GM19099 (cell line): ENCODE results near the gene ITGB4.

Experiments used
- POLR2A ChIP-seq: IDR thresholded peaks from 3 replicates; pipeline ENCODE4 v1.6.1; 2011; ENCODE audit warnings: low read depth; ENCODE audit not compliant: insufficient read length; ENCODE audit errors: extremely low read depth

The ITGB4 gene

DNA sequence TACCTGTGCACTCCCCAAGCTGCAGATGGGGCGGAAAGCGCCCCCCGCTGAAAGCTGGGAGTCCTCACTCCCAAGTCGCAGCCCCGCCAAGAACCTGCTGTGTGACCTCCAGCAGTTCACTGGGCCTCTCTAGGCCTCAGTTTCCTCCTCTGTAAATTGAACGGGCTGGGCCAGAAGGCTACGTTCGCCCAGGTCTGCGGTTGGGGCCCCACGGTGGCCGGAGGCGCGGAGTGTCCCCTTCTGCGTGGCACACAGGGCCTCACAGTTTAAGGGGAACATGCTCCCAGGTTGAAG, 43.1 kb downstream of the ITGB4 start:
- TF ChIP-seq POLR2A = no peak

DNA sequence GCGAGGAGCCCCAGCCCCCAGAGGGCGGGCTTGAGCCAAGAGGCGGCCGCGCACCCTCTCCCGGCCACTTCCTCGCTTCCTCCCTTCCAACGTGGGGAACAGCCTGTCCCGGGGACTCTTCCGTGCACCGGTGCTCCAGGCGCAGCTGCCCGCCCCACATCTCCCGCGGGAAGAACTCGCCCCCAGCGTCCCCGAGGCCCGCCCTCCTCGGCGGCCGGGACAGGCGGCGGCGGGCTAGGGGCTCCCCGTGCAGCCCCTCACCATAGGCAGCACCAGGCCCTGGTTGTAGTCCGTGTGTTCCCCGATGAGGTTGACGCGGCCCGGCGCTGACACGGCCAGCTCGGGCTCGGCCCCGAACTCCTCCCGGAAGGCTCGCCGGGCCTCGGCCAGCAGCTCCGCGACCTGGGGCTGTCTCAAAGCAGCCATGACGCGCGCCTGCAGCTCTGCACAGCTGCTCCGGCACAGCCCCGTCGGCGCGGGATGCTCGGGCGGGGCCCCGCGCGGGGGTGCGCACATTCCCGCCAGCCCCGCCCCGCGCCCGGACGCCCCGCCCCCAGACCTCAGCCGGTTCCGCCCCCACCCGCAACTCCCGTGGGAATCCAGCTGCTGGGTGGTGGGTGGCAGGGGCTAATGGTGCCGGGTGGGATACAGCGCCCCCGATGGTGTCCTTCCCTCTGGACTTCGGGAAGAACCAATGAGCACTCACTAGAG, 43.6 kb downstream of the ITGB4 start, which contains the start of gene GALK1:
Gene GALK1, minus strand, starts transcription at position 482 of the 711 bp plus-strand sequence. Its CDS starts 56 bp downstream, at position 426.
- TF ChIP-seq POLR2A = peak; percentile 58

DNA sequence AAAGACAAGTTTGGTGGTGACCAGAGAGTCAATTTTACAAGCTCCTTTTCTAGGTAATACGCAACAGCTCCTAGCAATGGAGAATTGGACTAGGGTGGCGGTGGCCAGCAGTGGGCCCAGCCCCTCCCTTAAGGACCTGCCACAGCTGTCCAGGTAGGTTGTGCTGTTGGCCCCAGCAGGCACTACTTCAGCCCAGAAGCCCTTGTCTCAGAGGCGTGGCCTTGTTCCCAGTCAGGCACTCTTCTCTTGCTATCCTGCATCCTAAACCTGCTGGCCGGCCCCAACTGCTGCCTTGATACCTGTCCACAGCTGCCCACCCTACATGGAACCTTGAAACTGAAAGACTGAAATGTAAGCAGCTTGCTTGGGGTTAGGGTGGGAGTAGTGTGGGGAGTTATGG, 44.7 kb downstream of the ITGB4 start:
- TF ChIP-seq POLR2A = no peak

DNA sequence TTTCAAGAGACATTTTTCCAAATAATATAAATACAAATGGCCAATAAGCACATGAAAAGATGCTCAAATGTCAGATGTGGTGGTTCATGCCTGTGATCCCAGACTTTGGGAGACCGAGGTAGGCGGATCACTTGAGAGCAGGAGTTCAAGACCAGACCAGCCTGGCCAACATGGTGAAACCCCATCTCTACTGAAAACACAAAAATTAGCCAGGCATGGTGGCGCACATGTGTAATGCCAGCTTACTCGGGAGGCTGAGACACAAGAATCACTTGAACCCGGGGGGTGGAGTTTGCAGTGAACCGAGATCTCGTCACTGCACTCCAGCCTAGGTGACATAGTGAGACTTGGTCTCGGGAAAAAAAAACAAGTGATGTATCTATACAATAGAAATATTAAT, 46.6 kb downstream of the ITGB4 start:
- TF ChIP-seq POLR2A = no peak

DNA sequence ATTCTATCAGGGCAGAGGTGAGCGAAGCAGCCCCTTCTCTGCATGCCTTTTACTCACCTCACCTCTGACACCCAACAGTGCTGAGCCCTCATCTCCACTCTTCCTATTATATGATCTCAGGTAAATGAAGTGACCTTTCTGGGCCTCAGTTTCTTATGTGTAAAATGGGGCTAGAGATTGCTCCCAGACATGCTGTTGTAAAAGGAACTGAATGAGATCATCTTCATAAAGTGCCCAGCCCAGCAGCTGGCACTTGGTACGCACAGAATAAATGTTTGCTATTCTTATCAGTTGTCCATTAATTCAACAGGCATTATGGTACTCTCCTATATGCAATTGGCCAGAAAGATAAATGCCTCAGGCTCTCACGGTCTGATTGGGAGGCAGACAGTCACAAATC, 48.3 kb downstream of the ITGB4 start:
- TF ChIP-seq POLR2A = no peak

DNA sequence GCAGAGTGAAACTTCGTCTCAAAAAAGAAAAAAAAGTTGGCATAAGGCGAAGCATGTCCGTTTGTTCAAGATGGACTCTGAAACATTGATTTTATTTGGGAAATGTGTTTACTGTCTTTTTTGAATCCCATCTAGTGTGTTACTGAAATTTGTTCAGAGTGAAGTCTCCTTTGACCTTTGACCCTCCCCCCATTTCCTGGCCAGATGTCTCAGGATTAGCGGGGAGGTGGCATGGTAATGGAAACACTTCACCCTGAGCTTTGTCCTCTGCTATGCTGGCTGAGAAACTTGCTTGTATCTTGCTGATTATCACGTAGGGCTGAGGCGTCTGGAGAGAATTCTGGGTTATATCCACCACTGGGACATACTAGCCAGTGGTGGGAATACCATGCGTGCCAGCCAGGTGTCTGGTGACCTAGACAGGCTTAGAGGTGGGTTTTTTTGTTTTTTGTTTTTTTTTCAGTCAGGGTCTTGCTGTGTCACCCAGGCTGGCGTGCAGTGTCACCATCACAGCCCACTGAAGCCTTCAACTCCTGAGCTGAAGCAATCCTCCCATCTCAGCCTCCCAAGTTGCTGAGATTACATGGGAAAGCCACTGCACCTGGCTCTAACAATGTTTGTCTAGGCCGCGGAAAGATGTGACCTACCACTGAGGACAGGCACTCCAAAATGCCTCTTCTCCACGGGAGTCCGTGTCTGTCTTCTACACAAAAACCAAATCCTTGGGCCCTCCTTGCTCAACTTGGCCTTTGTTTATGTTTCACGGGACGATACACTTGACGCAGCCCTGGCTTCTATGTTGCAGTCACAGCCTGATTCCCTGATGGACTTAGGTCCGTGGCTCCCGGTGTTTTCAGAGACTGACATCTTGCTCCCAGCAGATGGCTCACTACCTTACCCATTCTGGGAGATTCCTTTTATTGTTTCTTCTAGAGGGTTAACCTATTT, 50.3 kb downstream of the ITGB4 start:
- no peak for TF ChIP-seq POLR2A

DNA sequence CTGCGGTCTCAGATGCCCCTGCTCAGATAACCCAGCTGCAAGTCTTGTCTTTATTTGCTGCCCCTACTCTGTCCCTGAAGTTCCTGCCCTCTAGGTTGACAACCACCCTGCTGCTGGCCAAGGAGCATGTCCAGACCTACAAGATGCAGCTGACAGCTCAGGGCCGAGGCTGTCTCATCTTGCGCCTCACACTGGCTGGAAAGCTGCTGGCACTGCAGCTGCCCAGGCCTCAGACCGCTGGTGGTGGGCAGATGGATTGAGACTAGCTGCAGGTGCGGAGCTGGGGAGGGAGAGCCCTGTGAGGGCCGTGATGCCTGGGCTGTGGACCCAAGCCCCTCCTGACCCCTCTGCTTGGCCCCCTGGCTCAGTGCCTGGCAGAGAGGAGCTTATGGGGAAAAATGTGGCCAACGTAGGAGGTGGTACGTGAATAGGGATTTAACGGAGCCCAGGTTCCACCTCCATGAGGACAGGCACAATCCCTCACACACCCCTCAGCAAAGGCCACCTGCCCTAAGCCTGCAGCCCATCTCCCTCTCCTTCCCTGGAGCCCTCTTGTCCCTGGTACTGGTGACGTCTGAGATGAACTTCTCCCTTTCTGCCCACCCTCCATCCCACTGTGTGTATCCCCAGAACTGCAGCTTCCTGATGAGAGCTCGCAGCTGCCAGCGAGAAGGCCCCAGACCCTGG, 52.0 kb downstream of the ITGB4 start:
- no peak for TF ChIP-seq POLR2A

DNA sequence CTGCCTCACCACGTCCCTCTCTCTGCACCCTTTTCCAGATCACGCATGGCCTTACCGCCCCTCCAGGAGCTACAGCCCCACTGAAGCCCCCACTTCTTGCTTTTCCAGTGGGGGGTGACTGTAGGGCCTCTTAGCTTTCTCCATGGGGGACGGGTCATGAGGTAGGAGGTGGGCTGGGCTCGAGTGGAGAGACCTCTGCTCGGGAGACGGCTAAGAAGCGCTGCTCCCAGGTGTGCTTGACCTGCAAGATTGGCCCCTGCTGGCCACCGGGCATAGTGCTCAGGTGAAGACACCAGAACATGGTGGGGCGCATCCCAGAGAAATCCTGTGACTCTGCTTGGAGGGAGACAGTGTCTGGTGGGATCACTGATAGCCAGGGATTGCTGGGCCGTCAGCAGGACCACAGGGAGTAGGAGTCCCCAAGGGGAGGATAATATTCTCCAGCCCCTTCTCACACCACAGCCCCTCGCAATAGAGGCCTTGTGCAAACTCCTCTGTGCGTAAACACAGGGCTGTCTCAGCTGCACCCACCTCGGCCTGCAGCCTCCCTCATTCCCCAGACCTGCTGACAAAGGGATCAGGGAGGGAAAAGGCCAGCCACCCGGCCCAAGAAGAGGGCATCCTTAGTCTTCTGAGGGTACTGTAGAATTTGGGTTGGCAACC, 52.7 kb downstream of the ITGB4 start:
- TF ChIP-seq POLR2A = peak; percentile 17

DNA sequence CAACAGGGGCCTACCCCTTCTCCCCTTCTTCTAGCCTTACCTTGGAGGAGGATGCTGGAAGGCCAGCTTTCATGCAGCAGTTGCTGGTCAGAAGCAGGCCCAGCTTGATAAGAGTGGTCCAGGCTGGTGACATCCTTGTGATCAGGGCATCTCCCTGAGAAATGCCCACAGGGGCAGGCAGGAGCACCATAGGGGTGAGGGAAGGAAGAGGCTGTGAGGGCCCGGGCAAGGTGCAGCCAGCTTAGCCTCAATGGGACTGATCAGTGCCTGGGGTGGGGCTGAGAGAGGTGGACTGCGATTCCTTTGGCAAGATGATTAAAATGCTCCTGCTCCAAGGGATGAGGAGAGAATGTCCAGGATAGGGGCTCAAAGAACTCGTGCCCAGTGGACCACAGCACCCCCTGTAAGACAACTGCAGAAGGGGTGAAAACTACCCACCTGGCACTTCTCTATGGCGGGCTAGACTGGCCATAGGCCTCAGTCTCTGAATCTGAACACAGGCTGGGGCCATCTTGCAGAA, 53.3 kb downstream of the ITGB4 start:
- no peak for TF ChIP-seq POLR2A

DNA sequence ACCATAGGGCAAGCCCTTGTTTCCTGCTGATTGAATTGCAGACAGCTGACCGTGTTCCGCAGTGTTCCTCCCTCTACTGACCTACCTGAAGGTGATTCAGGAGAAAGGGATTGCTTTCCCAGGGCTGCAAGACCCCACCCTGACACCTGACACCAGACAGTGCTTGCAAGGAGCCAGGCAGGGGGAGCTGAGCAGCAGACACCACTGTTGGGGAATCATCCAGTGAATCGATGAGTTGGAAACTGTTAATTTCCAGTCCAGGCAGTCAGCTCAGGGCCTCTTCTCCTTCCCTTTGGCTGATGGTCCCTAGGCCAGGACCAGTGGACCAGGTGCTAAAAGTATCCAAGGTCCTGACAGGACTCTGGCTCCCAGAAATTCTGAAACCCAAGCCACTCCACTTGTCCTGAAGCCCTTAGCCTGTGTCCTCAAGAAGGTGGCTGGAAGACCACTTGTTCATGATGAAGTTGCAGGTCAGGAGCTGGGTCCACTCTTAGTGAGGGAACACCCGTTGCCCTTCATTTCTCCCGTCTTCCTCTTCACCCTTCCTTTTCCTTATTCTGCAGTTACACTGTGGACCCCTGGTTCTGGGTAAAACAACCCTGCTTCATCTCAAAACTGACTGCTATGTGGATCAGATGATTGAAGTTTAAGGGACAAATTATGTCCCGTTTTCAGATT, 53.9 kb downstream of the ITGB4 start:
- TF ChIP-seq POLR2A = no peak

DNA sequence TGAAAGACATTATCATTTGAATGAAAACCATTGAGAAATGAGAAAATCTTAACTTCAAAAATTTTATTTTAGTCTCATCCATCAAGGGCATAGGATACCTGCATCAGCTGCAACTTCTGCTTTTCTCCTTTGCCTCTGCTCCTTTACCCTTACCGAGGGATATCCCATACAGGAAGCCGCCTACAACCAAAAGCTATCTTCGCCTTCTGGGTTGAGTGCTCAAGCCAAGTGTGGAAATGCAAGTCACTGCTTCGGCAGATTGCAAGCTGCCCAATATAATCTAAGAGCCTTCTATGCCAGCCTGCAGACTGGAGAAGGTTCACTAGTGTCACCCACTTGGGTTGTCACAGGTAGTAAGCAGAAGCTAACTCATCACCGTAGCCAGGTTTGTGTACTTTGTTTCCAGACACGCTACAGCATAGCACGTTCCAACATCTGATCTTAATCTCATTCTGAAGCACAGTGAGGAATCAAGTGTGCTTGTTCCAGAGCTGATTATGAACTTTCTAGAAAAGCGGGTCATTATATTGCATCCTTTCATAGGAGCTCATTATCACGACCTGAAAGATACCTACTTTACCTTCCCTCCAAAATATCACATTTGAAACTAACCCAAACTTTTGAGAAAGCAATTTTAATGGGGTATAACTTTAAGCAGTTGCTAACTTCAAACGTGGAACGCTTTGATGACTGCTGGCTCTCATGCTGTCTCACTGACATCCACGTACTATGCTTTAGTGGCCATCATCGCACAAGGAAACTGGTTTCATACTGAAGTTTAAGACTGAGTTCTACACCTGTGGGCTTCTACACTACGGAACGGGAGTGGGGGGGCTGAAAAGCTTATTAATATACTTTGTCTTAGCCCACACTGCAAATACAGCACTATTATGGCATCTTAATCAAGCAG, 55.4 kb downstream of the ITGB4 start:
- TF ChIP-seq POLR2A = peak; percentile 30

DNA sequence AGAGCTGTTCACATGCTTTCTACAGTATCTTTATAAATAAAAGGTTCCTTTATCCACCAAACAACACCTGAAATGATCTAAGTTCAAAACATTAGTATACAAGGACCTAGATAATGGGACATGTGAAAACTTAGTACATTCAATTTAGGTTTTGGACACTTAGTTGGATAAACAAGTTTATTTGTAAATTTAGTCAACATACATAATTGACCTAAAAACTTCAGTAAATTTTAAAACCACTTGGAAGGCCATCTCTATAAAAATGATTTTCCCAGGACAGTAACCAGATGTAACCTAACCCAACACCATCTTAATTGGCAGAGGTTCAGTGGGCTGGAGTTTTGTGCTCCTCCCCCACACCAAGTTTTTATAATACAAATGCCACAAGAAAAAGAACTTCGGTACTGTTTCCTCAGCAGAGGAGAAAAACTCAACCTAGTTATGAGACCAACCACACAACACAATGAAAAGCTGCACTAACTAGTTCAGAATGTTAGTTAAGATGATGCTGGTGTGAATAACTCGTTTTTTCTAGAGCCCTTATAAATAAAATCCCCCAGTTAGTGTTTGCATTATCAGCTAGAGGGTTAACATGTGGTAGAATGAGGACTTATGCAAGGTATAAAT, 56.1 kb downstream of the ITGB4 start:
- TF ChIP-seq POLR2A = no peak

DNA sequence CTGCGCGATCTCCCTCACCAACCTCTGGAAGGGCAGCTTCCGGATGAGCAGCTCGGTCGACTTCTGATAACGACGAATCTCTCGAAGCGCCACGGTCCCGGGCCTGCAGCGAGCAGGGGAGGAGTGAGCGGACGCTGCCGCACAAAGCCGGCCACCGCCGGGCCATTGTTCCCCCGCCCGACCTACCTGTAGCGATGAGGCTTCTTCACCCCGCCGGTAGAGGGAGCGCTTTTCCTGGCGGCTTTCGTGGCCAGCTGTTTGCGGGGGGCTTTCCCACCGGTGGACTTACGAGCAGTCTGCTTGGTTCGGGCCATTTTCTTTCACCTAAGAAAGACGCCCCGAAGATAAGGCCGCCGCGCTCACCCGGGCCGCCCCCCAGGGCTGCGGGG, 57.6 kb downstream of the ITGB4 start:
- no peak for TF ChIP-seq POLR2A
